Gastrocnemius medialis (tissue), 4 donors: ENCODE measurements around the gene CARMIL1. TPM values are rescaled to one million over a fixed set of nuclear protein-coding genes. Genes with fewer than 3 reads are reported as not detected.

ENCODE experiments used
- ATAC-seq, 2 donors: fragments of 150-250 bp; one replicate each; pipeline ENCODE4 v1.9.1; 2016
- DNase-seq, 2 donors: peaks; one replicate each; pipeline ENCODE4 v3.0.0-alpha.2; 2019
- H3K27ac ChIP-seq, 4 donors: fragments of 200-600 bp; sonication (generic); 1 replicate in 1 of 4; 2 replicates in 3 of 4; pipeline ENCODE4 v1.5.1; 2016 to 2018; ENCODE audit warnings: mild to moderate bottlenecking in 2 of 4, moderate library complexity in 1 of 4
- H3K27me3 ChIP-seq, 3 donors: fragments of 200-600 bp; sonication (generic) in 2 of 3; 1 replicate in 1 of 3; 2 replicates in 2 of 3; pipeline versions ENCODE4 v1.5.1 to v1.6.0; 2016 to 2019; ENCODE audit warnings: mild to moderate bottlenecking in 1 of 3, moderate library complexity in 1 of 3
- H3K36me3 ChIP-seq, 2 donors: fragments of 200-600 bp; sonication (generic) in 1 of 2; one replicate each; pipeline ENCODE4 v1.5.1; 2017 to 2018
- H3K4me1 ChIP-seq, 2 donors: fragments of 200-600 bp; sonication (generic) in 1 of 2; one replicate each; pipeline ENCODE4 v1.5.1; 2016 to 2017; ENCODE audit warnings: mild to moderate bottlenecking in 2 of 2
- H3K4me3 ChIP-seq, 4 donors: fragments of 200-600 bp; sonication (generic) in 3 of 4; 1 replicate in 1 of 4; 2 replicates in 3 of 4; pipeline ENCODE4 v1.5.1; 2016 to 2019; ENCODE audit warnings: mild to moderate bottlenecking in 2 of 4
- H3K9me3 ChIP-seq, 3 donors: fragments of 200-600 bp; sonication (generic) in 2 of 3; 1 replicate in 1 of 3; 2 replicates in 2 of 3; pipeline ENCODE4 v1.5.1; 2016 to 2019
- CTCF ChIP-seq, 5 experiments: fragments of 450-650 bp in 3 of 5; fragments of 200-600 bp in 2 of 5; sonication (generic) in 2 of 5; IDR thresholded peaks in 4 of 5; conservative IDR thresholded peaks in 1 of 5; 1 replicate in 4 of 5; 2 replicates in 1 of 5; pipeline ENCODE4 v1.5.1; 2016 to 2019; ENCODE audit warnings: antibody characterized with exemption in 5 of 5, mild to moderate bottlenecking in 3 of 5, moderate library complexity in 3 of 5
- POLR2A ChIP-seq, 2 donors: fragments of 450-650 bp; IDR thresholded peaks; one replicate each; pipeline ENCODE4 v1.6.1; 2017; ENCODE audit warnings: antibody characterized with exemption in 2 of 2, mild to moderate bottlenecking in 2 of 2, moderate library complexity in 2 of 2
- in situ Hi-C, 4 donors: fragments of 200-750 bp; cut with MboI; loops; one replicate each; pipeline versions ENCODE4 v1.15.0 to v1.8.0; 2017; ENCODE audit warnings: low sequenced_read_pairs in 4 of 4
- intact Hi-C: fragments of 100-400 bp; cut with DNase I; formaldehyde crosslinking; loops from one replicate; pipeline ENCODE4 v1.15.1; 2023; ENCODE audit warnings: low total_unique reads
- total RNA-seq, 4 donors: library from RNA; depleted of rRNA; stranded (reverse); fragments of >200 nt; gene quantifications; one replicate each; pipeline versions ENCODE4 v1.1.0 to v1.2.3, GENCODE V29; 2016

Gene CARMIL1
- total RNA-seq, 4 donors from 2014 or later: 0.87 to 2.1 (median 1.7) TPM

DNA sequence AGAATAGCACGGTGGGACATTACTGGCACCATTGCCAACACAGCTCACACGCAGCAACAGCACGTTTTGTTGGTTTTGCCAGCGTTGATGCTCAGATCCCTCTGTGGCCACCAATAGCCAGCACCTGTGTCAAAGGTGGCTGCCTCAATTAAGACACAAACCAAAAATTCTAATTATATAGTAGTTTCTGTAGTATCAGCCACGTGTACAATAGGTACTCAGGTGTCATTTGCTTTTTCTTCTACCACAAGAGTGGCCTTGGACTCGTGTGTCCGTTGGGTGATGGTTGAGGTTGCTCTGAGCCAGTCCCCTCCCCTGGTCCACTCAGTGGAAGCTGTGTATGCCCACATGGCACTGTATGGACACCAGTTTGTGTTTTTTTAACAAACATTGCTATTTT, 105.1 kb downstream of the CARMIL1 start:
- ATAC-seq: no peak
- no peaks in the 10 kb centered on the region for H3K4me1 ChIP-seq
- intact Hi-C loops: no loop called here

GRCh38 chr6:25384967-25385366, 105.8 kb downstream of the CARMIL1 start:
- Histone ChIP-seq H3K4me3 (no peak overlapping the region), H3K9me3 (no peaks in the 10 kb centered on the region), H3K36me3 (no peaks in the 10 kb centered on the region), H3K27ac (no peak overlapping the region), H3K27me3 (no peaks in the 10 kb centered on the region), H3K4me1 (no peaks in the 10 kb centered on the region)
- TF ChIP-seq POLR2A (IDR thresholded peaks at IDR 0.05): no peak
- TF ChIP-seq CTCF (IDR thresholded peaks at IDR 0.05 in 4 of 5, conservative IDR thresholded peaks at IDR 0.05 in 1 of 5): no peak
- ATAC-seq (no peak), DNase-seq (no peak)
- intact Hi-C loops: no loop called here
- in situ Hi-C loops: no loop called here

More for the DNA sequence above, 105.1 kb downstream of the CARMIL1 start:
- Histone ChIP-seq H3K36me3 (no peaks in the 10 kb centered on the region), H3K27me3 (no peaks in the 10 kb centered on the region), H3K9me3 (no peaks in the 10 kb centered on the region), H3K4me3 (no peak overlapping the region), H3K27ac (no peak overlapping the region)
- in situ Hi-C loops: no loop called here
- no peak for DNase-seq
- TF ChIP-seq CTCF (IDR thresholded peaks at IDR 0.05 in 4 of 5, conservative IDR thresholded peaks at IDR 0.05 in 1 of 5): no peak
- no peak for TF ChIP-seq POLR2A (IDR thresholded peaks at IDR 0.05)

GRCh38 chr6:25387483-25387882, 108.3 kb downstream of the CARMIL1 start:
- Histone ChIP-seq H3K27ac (no peak overlapping the region), H3K4me1 (no peaks in the 10 kb centered on the region), H3K9me3 (no peaks in the 10 kb centered on the region), H3K27me3 (no peaks in the 10 kb centered on the region), H3K36me3 (no peaks in the 10 kb centered on the region), H3K4me3 (no peak overlapping the region)
- DNase-seq (no peak), ATAC-seq (no peak)
- in situ Hi-C loops: no loop called here
- no peak for TF ChIP-seq CTCF (IDR thresholded peaks at IDR 0.05 in 4 of 5, conservative IDR thresholded peaks at IDR 0.05 in 1 of 5)
- TF ChIP-seq POLR2A (IDR thresholded peaks at IDR 0.05): no peak
- intact Hi-C loops: no loop called here

DNA sequence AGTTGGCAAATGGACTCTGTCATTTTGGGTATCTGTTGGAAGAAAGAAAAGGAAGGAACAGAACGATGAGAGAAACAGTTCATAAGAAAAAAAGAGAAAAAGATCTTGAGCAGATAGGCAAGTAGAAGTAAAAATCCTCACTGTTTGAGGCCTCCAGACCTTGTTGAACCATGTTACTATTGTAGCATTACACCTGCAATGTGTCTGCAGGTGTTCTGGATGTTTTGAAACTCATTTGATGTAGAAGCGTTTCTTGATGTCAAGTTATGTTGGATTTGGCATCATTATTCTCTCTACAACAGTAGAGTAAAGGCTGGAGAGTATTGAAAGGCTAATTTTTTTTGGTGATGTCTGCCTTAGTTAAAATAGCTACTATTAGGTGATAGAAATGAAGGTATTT, 108.7 kb downstream of the CARMIL1 start:
- no peaks in the 10 kb centered on the region for H3K27me3 ChIP-seq
- no peak overlapping the region for H3K4me3 ChIP-seq
- TF ChIP-seq POLR2A (IDR thresholded peaks at IDR 0.05) (no peak), CTCF (IDR thresholded peaks at IDR 0.05 in 4 of 5, conservative IDR thresholded peaks at IDR 0.05 in 1 of 5) (no peak)
- in situ Hi-C loops (no loop called here), intact Hi-C loops (no loop called here)
- H3K27ac ChIP-seq: no peak overlapping the region
- no peaks in the 10 kb centered on the region for H3K36me3 ChIP-seq
- no peaks in the 10 kb centered on the region for H3K9me3 ChIP-seq
- ATAC-seq (no peak), DNase-seq (no peak)
- no peaks in the 10 kb centered on the region for H3K4me1 ChIP-seq

DNA sequence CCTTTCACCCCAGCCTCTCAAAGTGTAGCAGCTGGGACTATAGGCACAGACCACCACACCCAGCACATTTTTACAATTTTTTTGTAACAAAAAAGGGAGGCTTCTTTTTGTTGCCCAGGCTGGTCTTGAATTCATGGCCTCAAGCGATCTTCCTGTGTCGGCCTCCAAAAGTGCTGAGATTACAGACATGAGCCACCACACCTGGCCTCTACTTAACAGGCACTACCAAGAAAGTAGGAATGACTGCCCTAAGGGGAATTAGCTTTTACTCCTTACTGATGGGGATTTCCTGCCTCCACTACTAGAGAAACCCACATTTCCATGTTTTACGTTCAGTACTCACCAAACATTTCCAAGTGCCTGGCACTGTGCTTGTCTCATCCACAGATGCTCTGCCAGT, 109.6 kb downstream of the CARMIL1 start:
- Histone ChIP-seq H3K4me1 (no peaks in the 10 kb centered on the region), H3K4me3 (no peak overlapping the region), H3K9me3 (no peaks in the 10 kb centered on the region), H3K27ac (no peak overlapping the region), H3K36me3 (no peaks in the 10 kb centered on the region), H3K27me3 (no peaks in the 10 kb centered on the region)
- no peak for TF ChIP-seq CTCF (IDR thresholded peaks at IDR 0.05 in 4 of 5, conservative IDR thresholded peaks at IDR 0.05 in 1 of 5)
- no peak for TF ChIP-seq POLR2A (IDR thresholded peaks at IDR 0.05)
- intact Hi-C loops (no loop called here), in situ Hi-C loops (no loop called here)
- no peak for ATAC-seq
- no peak for DNase-seq
